Epithelial cell of esophagus (primary cell): Measurements from ENCODE around the gene RNF25.
A peak's percentile ranks its signal among the peaks of the same experiment; 100 is the strongest.
"Not testable (repeated sequence)": the region's sequence is repeated elsewhere in the genome, so short reads cannot be mapped to it uniquely, and the experiment has no call there.

Source experiments
- DNase-seq: peaks from one replicate; pipeline ENCODE4 v3.0.0; 2010; ENCODE audit warnings: low read depth
- H3K4me3 ChIP-seq: 2 replicates; pipeline ENCODE4 v1.5.1; 2011; ENCODE audit warnings: mild to moderate bottlenecking, low read length, control low read depth
- TF ChIP-seq, protein P1 (sequence below): IDR thresholded peaks from 2 replicates; pipeline ENCODE4 v1.5.1; 2011; ENCODE audit warnings: low read depth, mild to moderate bottlenecking, low read length, control low read depth, inconsistent platforms; ENCODE audit not compliant: insufficient read depth; ENCODE audit errors: missing control alignments

The RNF25 gene

DNA sequence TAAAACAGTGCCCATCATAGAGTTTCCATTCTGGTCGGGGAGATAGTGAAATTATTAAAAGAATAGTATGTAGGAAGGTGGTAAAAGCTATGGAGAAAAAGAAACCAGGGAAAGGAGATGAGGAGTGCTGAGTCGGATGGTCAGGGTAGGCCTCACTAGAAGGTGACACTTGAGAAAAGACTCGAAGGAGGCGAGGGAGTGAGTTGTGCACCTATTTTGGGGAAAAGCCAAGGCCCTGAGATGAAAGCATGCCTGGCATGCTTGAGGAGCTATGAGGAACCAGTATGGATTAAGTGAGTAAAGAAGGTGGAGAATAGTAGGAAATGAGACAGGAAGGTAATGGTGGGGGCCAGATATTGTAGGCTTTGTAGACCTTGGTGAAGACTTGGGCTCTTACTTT lies 31.5 kb upstream of the RNF25 start:
- no peak for DNase-seq
- H3K4me3 ChIP-seq = no peak overlapping the region
- TF ChIP-seq, protein P1, sequence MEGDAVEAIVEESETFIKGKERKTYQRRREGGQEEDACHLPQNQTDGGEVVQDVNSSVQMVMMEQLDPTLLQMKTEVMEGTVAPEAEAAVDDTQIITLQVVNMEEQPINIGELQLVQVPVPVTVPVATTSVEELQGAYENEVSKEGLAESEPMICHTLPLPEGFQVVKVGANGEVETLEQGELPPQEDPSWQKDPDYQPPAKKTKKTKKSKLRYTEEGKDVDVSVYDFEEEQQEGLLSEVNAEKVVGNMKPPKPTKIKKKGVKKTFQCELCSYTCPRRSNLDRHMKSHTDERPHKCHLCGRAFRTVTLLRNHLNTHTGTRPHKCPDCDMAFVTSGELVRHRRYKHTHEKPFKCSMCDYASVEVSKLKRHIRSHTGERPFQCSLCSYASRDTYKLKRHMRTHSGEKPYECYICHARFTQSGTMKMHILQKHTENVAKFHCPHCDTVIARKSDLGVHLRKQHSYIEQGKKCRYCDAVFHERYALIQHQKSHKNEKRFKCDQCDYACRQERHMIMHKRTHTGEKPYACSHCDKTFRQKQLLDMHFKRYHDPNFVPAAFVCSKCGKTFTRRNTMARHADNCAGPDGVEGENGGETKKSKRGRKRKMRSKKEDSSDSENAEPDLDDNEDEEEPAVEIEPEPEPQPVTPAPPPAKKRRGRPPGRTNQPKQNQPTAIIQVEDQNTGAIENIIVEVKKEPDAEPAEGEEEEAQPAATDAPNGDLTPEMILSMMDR = no peak

DNA sequence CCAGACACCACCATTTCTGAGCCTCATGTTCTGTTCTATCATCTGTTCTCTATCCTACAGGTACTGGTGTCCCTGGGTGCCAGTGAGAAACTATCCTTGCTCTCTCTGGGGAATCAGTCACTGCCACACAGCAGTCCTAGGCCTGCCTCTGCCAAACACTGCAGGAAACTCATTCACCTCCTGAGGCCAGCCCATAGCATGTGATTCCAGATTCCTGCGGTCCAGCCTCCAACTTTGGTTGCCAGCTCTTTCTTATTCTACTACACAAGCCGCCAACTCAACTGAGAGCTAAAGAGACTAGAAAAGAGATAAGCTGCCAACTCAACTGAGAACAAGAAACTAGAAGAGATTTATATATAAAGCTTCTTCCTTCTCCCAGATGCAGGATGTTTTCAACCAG lies 30.0 kb upstream of the RNF25 start:
- TF ChIP-seq, protein P1 = no peak
- DNase-seq = no peak
- H3K4me3 ChIP-seq = no peak overlapping the region

DNA sequence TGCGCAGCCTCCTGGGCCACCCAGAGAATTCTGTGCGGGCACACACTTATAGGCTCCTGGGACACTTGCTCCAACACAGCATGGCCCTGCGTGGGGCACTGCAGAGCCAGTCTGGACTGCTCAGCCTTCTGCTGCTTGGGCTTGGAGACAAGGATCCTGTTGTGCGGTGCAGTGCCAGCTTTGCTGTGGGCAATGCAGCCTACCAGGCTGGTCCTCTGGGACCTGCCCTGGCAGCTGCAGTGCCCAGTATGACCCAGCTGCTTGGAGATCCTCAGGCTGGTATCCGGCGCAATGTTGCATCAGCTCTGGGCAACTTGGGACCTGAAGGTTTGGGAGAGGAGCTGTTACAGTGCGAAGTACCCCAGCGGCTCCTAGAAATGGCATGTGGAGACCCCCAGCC lies 27.1 kb upstream of the RNF25 start:
- H3K4me3 ChIP-seq = no peak overlapping the region
- no peak for DNase-seq
- TF ChIP-seq, protein P1 = no peak

DNA sequence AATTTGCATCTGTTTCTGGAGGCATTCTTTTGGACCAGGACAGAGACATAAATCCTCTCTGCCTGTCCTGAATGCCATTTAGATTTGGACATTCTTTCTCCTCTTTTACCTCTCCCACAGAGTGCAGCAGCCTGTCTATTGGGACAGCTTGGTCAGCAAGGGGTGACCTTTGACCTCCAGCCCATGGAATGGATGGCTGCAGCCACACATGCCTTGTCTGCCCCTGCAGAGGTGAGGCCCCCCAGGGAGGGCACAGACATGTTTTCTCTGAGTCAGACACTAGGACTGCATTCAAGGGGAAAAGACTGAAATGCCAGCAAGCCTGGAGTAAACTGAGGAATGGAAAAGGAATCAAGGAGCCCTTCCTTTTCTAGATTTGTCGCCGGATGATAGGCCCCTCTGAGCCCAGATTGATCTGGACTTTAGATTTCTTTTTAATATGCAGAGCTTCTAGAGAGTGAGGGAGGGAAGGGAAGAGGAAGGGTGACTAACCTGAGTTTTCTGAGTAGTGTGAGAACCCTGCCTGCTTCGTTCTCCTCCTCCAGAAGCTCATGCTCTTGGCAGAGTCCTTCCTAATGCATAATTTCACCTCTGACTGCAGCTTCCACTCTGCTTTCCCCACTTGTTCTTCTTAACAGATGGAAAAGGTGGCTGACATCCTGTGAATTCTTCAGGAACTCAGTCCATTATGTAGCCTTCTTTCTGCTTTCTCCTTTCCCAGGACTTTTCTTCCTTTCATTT lies 22.8 kb upstream of the RNF25 start:
- DNase-seq = no peak
- TF ChIP-seq, protein P1 = no peak
- no peak overlapping the region for H3K4me3 ChIP-seq

DNA sequence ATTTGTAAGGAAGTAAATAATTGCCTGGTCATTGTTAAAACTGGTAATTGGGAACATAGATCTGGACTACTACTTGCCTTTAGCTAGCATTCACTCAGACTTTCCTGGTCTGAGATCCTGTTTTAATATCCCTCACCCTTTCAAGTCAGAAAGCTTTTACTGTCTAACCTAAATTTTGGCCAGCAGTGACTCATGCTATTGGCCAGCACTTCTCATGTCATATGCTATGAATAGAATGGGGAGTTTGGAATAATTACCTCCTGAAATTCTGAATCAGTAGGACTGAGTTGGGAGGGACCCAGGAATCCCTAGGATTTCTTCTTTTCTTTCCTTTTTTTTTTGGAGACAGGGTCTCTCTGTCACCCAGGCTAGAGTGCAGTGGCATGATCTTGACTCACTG lies 19.4 kb upstream of the RNF25 start:
- no peak for DNase-seq
- no peak overlapping the region for H3K4me3 ChIP-seq
- TF ChIP-seq, protein P1 = no peak

DNA sequence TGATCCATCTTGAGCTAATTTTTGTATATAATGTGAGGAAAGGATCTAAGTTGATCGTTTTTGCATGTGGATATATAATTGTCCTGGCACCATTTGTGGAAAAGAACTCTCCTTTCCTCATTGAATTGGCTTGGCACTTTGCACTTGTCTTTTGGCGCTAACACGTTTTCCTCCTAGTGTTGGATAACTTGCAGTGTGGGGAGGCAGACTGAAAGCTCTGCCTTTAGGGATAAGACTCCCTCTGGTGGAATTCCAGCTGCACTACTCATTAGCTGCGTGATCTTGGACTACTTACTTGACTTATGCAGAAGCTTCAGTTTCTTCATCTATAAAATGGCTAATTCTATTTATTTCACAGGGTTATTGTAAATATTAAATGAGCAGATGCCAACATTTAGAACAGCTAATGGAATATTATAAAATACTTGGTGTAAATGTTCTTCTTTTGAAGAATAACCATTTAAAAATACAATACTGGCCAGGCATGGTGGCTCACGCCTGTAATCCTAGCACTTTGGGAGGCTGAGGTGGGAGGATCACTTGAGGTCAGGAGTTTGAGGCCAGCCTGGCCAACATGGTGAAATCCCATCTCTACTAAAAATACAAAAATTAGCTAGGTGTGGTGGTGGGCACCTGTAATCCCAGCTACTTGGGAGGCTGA lies 15.7 kb upstream of the RNF25 start:
- not testable (repeated sequence) for H3K4me3 ChIP-seq
- peak; percentile 84 for DNase-seq
- TF ChIP-seq, protein P1 = peak; percentile 96
